ENCODE results near the gene SFTA2. TPM values are rescaled to one million over a fixed set of nuclear protein-coding genes. Genes with fewer than 3 reads are reported as not detected.

SFTA2 gene
- total RNA-seq, 2 donors from 2014 or later = not detected

DNA sequence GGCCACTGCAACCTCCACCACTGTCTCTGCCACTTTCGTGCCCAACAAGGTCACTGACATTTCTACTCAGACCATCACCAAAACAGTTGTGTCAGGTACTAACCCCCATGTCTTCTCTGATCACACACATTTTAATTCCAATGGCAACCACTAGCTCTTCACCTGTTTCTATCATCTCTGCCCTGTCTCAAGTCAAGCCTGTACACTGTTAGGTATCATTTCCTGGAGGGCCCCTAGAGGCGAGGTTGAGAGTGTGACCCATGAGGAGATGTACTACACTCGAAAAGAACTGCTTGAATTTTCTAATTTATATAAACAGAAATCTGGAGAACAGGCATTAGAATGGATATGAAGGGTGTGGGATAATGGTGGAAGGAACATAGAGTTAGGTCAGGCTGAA is 34.2 kb upstream of the SFTA2 start:
- Mint-ChIP-seq H3K27me3 (ENCODE audit: insufficient read depth) (peaks cover 22% of the 10 kb centered on the region), H3K4me3 (no peak overlapping the region), H3K27ac (no peak overlapping the region), H3K9me3 (no peaks in the 10 kb centered on the region), H3K4me1 (peaks cover 9% of the 10 kb centered on the region), H3K36me3 (ENCODE audit: low read depth) (no peaks in the 10 kb centered on the region)
- Histone ChIP-seq H3K27ac (ENCODE audit: low read depth, low read length) (no peak overlapping the region), H3K4me1 (ENCODE audit: control insufficient read depth, insufficient read depth, low read length) (no peaks in the 10 kb centered on the region), H3K4me3 (ENCODE audit: low read length) (no peak overlapping the region), H3K9me3 (ENCODE audit: control insufficient read depth, low read length) (no peaks in the 10 kb centered on the region), H3K27me3 (ENCODE audit: control insufficient read depth, insufficient read depth, low read length, poor library complexity, severe bottlenecking) (no peaks in the 10 kb centered on the region), H3K36me3 (ENCODE audit: control insufficient read depth, insufficient read depth, low read length) (no peaks in the 10 kb centered on the region), H3K9ac (ENCODE audit: extremely low read depth, low read length, poor library complexity, severe bottlenecking) (no peak overlapping the region)
- whole genome bisulfite sequencing, 2 experiments (ENCODE audit: insufficient coverage in 1 of 2, insufficient read length in 1 of 2) = 82 to 86% methylated on average over 1 to 3 of the region's 3 CpGs
- no peak for TF ChIP-seq CTCF (conservative IDR thresholded peaks at IDR 0.05)
- no peak for DNase-seq

- Mint-ChIP-seq H3K27ac (no peak overlapping the region), H3K9me3 (no peaks in the 10 kb centered on the region), H3K4me1 (peaks cover 9% of the 10 kb centered on the region), H3K4me3 (no peak overlapping the region), H3K27me3 (ENCODE audit: insufficient read depth) (peaks cover 23% of the 10 kb centered on the region), H3K36me3 (ENCODE audit: low read depth) (no peaks in the 10 kb centered on the region)
- no peak for TF ChIP-seq CTCF (conservative IDR thresholded peaks at IDR 0.05)
- no peak for DNase-seq
- Histone ChIP-seq H3K4me3 (ENCODE audit: low read length) (no peak overlapping the region), H3K27me3 (ENCODE audit: control insufficient read depth, insufficient read depth, low read length, poor library complexity, severe bottlenecking) (no peaks in the 10 kb centered on the region), H3K9ac (ENCODE audit: extremely low read depth, low read length, poor library complexity, severe bottlenecking) (no peak overlapping the region), H3K4me1 (ENCODE audit: control insufficient read depth, insufficient read depth, low read length) (no peaks in the 10 kb centered on the region), H3K36me3 (ENCODE audit: control insufficient read depth, insufficient read depth, low read length) (no peaks in the 10 kb centered on the region), H3K9me3 (ENCODE audit: control insufficient read depth, low read length) (no peaks in the 10 kb centered on the region), H3K27ac (ENCODE audit: low read depth, low read length) (no peak overlapping the region)
- 91 to 96% methylated on average over 4 to 5 of the region's 5 CpGs for WGBS, 2 experiments (ENCODE audit: insufficient coverage in 1 of 2, insufficient read length in 1 of 2)
Measured at GRCh38 chr6:30965140-30965601, 33.2 kb upstream of the SFTA2 start.

DNA sequence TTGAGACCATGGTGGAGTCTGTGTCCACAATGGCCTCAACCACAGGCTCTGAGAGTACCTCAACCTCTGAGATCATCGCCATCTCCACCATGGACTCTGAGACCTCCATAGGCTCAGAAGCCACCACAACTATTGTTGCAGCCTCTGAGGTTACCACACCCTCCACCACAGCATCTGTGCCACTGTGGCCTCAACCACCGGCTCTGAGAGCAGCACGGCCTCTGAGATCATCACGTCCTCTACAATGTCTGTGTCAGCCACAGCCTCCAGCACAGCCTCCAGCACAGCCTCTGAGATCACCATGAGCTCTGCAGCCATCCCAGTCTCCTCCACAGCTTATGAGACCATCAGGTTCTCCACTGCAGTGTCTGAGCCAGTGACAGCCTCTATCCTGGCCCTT is 32.1 kb upstream of the SFTA2 start:
- Mint-ChIP-seq H3K4me1 (peaks cover 9% of the 10 kb centered on the region), H3K27me3 (ENCODE audit: insufficient read depth) (peaks cover 23% of the 10 kb centered on the region), H3K4me3 (no peak overlapping the region), H3K9me3 (peaks cover 2% of the 10 kb centered on the region), H3K36me3 (ENCODE audit: low read depth) (no peaks in the 10 kb centered on the region), H3K27ac (no peak overlapping the region)
- no peak overlapping the region for H3K4me3 ChIP-seq (ENCODE audit: low read length)
- 96% methylated on average over 4 of the region's 4 CpGs; no CpG with 5 or more reads in 1 of the 2 experiments for WGBS, 2 experiments (ENCODE audit: insufficient coverage in 1 of 2, insufficient read length in 1 of 2)
- H3K9me3 ChIP-seq (ENCODE audit: control insufficient read depth, low read length) = no peaks in the 10 kb centered on the region
- no peak overlapping the region for H3K9ac ChIP-seq (ENCODE audit: extremely low read depth, low read length, poor library complexity, severe bottlenecking)
- no peaks in the 10 kb centered on the region for H3K4me1 ChIP-seq (ENCODE audit: control insufficient read depth, insufficient read depth, low read length)
- H3K36me3 ChIP-seq (ENCODE audit: control insufficient read depth, insufficient read depth, low read length) = no peaks in the 10 kb centered on the region
- H3K27ac ChIP-seq (ENCODE audit: low read depth, low read length) = no peak overlapping the region
- TF ChIP-seq CTCF (conservative IDR thresholded peaks at IDR 0.05) = no peak
- no peak for DNase-seq
- H3K27me3 ChIP-seq (ENCODE audit: control insufficient read depth, insufficient read depth, low read length, poor library complexity, severe bottlenecking) = no peaks in the 10 kb centered on the region

Data from endodermal cell (in vitro differentiated cells).